Measurements from ENCODE around the gene HOXC9.
"Not testable (repeated sequence)": the region's sequence is repeated elsewhere in the genome, so short reads cannot be mapped to it uniquely, and the experiment has no call there.

Gene HOXC9

GRCh38 chr12:54040148-54040494 is 40.2 kb downstream of the HOXC9 start:
- no peak for DNase-seq

GRCh38 chr12:54040648-54041047 is 40.7 kb downstream of the HOXC9 start:
- DNase-seq, result no peak

GRCh38 chr12:54041097-54041690 is 41.2 kb downstream of the HOXC9 start:
- DNase-seq, result no peak

DNA sequence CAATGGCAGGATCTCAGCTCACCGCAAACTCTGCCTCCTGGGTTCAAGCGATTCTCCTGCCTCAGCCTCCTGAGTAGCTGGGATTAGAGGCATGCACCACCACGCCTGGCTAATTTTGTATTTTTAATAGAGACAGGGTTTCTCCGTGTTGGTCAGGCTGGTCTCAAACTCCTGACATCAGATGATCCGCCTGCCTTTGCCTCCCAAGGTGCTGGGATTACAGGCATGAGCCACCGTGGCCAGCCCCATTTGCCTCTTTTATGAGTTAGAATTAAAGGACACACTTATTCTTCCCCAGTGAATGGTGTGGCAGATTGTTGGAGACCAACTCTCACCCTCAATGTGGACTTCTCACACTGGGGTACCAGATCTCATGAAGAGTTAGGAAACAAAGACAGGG is 42.1 kb downstream of the HOXC9 start:
- not testable (repeated sequence) for DNase-seq

DNA sequence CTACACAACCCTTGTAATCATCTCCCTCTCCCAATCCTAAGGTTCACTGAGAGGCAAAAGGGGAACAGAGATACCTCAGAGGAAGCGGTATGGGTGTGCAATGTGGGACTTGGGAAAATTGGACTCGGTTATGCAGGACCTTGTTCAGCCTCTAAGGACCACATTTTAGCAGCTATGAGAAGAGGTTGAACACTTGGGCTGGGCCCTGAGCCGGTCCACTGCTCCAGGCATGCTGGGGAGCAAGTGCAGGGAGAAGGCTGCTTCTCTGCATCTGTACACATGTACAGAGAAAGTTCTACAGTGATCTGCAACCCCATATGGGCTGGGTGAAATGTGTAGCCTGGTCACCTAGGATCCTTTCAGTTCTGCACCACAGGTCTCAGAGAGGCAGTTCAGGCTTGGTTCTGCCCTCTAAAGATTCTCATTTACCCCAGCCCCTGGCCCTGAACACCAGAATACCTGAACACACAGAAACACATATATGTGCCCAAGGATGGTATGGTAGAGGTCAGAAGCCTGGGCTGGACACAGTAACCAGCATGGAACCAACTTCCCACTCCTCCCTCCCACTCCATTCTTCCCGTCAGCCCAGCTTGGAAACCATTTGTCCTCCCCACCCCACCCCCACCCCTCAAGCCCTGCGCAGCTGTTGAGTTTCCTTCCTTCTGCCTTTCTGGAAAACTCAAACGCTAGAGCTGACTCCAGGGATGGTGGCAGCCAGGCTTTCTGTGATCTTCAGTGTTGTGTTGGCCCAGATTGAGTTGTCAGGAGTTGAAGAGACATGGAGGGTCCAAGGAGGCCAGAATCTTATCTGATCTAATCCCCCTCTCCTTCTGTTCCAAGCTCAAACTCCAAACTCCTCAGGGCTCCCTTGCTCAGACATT is 43.3 kb downstream of the HOXC9 start:
- no peak for DNase-seq

- no peak for DNase-seq
These were observed 44.6 kb downstream of the HOXC9 start for GRCh38 chr12:54044425-54045103.

- DNase-seq, result no peak
These were observed 45.4 kb downstream of the HOXC9 start for GRCh38 chr12:54045401-54045800.

GRCh38 chr12:54045868-54046521 is 46.0 kb downstream of the HOXC9 start:
- no peak for DNase-seq

GRCh38 chr12:54046809-54047159 is 46.8 kb downstream of the HOXC9 start:
- no peak for DNase-seq

- DNase-seq, result no peak
These were observed 47.4 kb downstream of the HOXC9 start for GRCh38 chr12:54047160-54047963.

- DNase-seq, result no peak
These were observed 48.0 kb downstream of the HOXC9 start for GRCh38 chr12:54047964-54048303.

DNA sequence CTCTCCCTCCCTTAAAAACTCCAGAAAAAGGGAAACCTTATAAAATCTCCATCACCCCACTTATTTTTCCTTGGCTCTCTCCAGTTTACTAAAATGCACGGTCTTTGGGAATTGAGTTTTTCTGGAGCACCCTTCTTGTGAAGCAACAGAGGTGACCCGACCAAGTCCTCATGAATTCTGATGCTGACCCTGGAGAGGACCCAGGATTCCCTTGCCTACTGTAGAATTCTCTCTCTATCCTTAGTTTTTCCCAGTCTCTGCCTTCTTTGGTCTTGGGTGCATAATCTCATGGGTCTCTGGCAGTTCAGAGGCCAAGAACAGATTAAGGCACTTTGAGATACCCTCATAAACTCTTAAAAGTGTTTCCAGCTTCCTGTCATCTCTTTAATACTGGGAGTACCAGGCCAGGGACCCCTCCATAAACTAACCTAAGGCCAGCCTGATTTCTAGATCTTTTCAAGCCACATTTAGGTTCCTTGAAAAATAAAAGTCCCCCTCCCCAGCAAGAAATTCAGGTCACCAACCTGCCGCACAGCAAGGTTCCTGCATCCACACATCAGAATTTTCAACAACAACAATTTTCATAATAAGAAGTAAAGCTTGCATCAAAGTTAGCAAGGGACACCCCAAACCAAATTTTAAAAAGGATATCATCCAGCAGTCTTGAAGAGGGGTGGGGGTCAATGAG is 48.6 kb downstream of the HOXC9 start:
- DNase-seq, result no peak

GRCh38 chr12:54049108-54049507 is 49.1 kb downstream of the HOXC9 start:
- no peak for DNase-seq

- no peak for DNase-seq
These were observed 50.5 kb downstream of the HOXC9 start for GRCh38 chr12:54050482-54050810.

GRCh38 chr12:54051026-54051842 is 51.3 kb downstream of the HOXC9 start:
- no peak for DNase-seq

- no peak for DNase-seq
These were observed 52.0 kb downstream of the HOXC9 start for GRCh38 chr12:54051874-54052437.

DNA sequence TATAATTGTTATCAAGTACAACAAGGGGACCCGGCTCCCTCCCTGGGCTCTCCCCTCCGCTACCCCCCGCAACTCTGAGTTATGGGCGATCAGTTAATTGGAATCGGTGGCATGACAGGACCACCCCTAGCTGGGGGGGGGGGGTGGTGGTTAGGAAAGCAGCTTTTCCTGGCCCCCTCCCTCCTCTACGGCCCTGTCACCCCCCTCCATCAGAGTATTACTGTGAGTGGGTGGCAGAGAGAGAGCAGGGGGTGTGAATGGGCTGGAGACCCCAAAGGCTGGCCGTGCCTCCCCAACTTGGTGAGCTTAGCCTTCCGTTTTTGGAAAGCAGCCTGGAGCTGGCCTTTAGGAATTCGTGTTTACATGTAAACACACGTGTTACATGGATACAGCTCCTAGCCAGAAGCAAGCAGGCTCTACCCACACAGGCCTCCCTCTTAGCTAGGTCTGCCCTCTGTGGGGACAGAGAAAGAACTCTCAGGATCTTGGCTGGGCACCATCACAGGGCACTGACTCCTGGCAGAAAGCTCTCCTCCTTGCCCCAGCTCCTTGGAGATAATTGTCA is 52.6 kb downstream of the HOXC9 start:
- no peak for DNase-seq

Measured in fibroblast of skin of abdomen (primary cell).